H1 (cell line): ENCODE results near the gene SPINK5. TPM values are rescaled to one million over a fixed set of nuclear protein-coding genes. Genes with fewer than 3 reads are reported as not detected.

ENCODE experiments used
- CTCF ChIA-PET: fragments of 300-600 bp; sonication (Branson Sonifier 250); formaldehyde crosslinking; loops from one replicate; lab custom pipeline; 2021; ENCODE audit not compliant: partially characterized antibody; lab: Charles Lee
- POLR2A ChIA-PET: fragments of 300-600 bp; sonication (Branson Sonifier 250); formaldehyde crosslinking; loops from one replicate; lab custom pipeline; 2021; ENCODE audit warnings: inconsistent platforms; ENCODE audit not compliant: partially characterized antibody; lab: Charles Lee
- DNase-seq, 2 experiments: peaks; one replicate each; pipeline versions ENCODE4 v3.0.0 to v3.0.0-alpha.2; 2010 to 2022; ENCODE audit warnings: low spot score in 2 of 2, low read depth in 1 of 2, mixed read lengths in 1 of 2
- FAIRE-seq: peaks from 2 replicates; lab custom pipeline; 2011; peaks lifted over from hg19 to GRCh38; lab: Jason Lieb, UNC
- H2AFZ ChIP-seq: 2 replicates; pipeline ENCODE4 v1.8.1; 2012; ENCODE audit warnings: low read length, inconsistent platforms
- H2AK5ac ChIP-seq: 2 replicates; pipeline ENCODE4 v1.6.1; 2013; ENCODE audit warnings: low read depth, low read length
- H2BK120ac ChIP-seq: replicated peaks from 2 replicates; pipeline ENCODE3; 2013; ENCODE audit warnings: low read depth, low read length, inconsistent platforms
- H2BK12ac ChIP-seq: 2 replicates; pipeline ENCODE4 v1.6.1; 2013; ENCODE audit warnings: low read depth, low read length
- H2BK15ac ChIP-seq: 2 replicates; pipeline ENCODE4 v1.6.1; 2013; ENCODE audit warnings: low read length
- H2BK20ac ChIP-seq: 2 replicates; pipeline ENCODE4 v1.6.1; 2013; ENCODE audit warnings: low read length
- H2BK5ac ChIP-seq: 2 replicates; pipeline ENCODE4 v1.6.1; 2013; ENCODE audit warnings: low read depth, low read length
- H3K14ac ChIP-seq: 2 replicates; pipeline ENCODE4 v1.6.1; 2013; ENCODE audit warnings: inconsistent platforms; ENCODE audit not compliant: insufficient read length
- H3K18ac ChIP-seq: 2 replicates; pipeline ENCODE4 v1.6.1; 2013; ENCODE audit warnings: low read length; ENCODE audit errors: extremely low read depth
- H3K23ac ChIP-seq: 2 replicates; pipeline ENCODE4 v1.6.1; 2013; ENCODE audit warnings: inconsistent platforms; ENCODE audit not compliant: insufficient read length
- H3K23me2 ChIP-seq: 2 replicates; pipeline ENCODE4 v1.6.1; 2013; ENCODE audit warnings: low read depth, low read length
- H3K27ac ChIP-seq: 2 replicates; pipeline ENCODE4 v1.6.1; 2011; ENCODE audit warnings: low read depth, low read length, inconsistent platforms
- H3K27me3 ChIP-seq, 4 experiments: replicated peaks in 1 of 4; 1 replicate in 1 of 4; 2 replicates in 3 of 4; pipeline versions ENCODE4 v1.6.1 to v1.8.1; 2011 to 2013; ENCODE audit warnings: low read length in 3 of 4, mild to moderate bottlenecking in 3 of 4, inconsistent platforms in 2 of 4, mixed read lengths in 2 of 4, moderate library complexity in 1 of 4; ENCODE audit not compliant: control insufficient read depth in 3 of 4, insufficient read depth in 3 of 4; ENCODE audit errors: extremely low read depth in 1 of 4
- H3K36me3 ChIP-seq, 4 experiments: 2 replicates each; pipeline versions ENCODE4 v1.6.1 to v1.8.1; 2011 to 2013; ENCODE audit warnings: mild to moderate bottlenecking in 4 of 4, low read length in 3 of 4, moderate library complexity in 2 of 4, control low read depth in 1 of 4, inconsistent platforms in 1 of 4; ENCODE audit not compliant: insufficient read depth in 4 of 4, control insufficient read depth in 2 of 4
- H3K4ac ChIP-seq: replicated peaks from 2 replicates; pipeline ENCODE3; 2013; ENCODE audit warnings: low read length, low read depth, mixed read lengths, inconsistent platforms; ENCODE audit not compliant: insufficient read length
- H3K4me1 ChIP-seq, 4 experiments: replicated peaks in 1 of 4; 1 replicate in 1 of 4; 2 replicates in 3 of 4; pipeline versions ENCODE4 v1.6.1 to v1.8.1; 2011 to 2013; ENCODE audit warnings: low read length in 3 of 4, inconsistent platforms in 2 of 4, mixed read lengths in 1 of 4; ENCODE audit not compliant: insufficient read depth in 4 of 4, control insufficient read depth in 3 of 4
- H3K4me2 ChIP-seq, 2 experiments: 2 replicates each; pipeline versions ENCODE4 v1.6.1 to v1.8.1; 2011 to 2013; ENCODE audit warnings: low read depth in 2 of 2, low read length in 2 of 2, control low read depth in 1 of 2, inconsistent platforms in 1 of 2, mild to moderate bottlenecking in 1 of 2; ENCODE audit not compliant: insufficient read depth in 1 of 2
- H3K4me3 ChIP-seq, 4 experiments: fragments of 200-600, 300-600 bp in 1 of 4; sonication (generic), shearing (Covaris generic), sonication (Bioruptor Twin) in 1 of 4; 2 replicates each; pipeline versions ENCODE4 v1.5.1 to v1.8.1; 2011 to 2016; ENCODE audit warnings: low read length in 4 of 4, low read depth in 3 of 4, control low read depth in 2 of 4, inconsistent platforms in 2 of 4, mild to moderate bottlenecking in 2 of 4, mixed read lengths in 1 of 4, moderate library complexity in 1 of 4; ENCODE audit not compliant: insufficient read depth in 2 of 4; ENCODE audit errors: extremely low read depth in 1 of 4
- H3K56ac ChIP-seq: replicated peaks from 2 replicates; pipeline ENCODE3; 2013; ENCODE audit warnings: low read depth, mild to moderate bottlenecking, mixed read lengths, low read length, inconsistent platforms; ENCODE audit not compliant: insufficient read length
- H3K79me1 ChIP-seq: 2 replicates; pipeline ENCODE4 v1.6.1; 2013; ENCODE audit warnings: low read depth, low read length, control low read depth
- H3K79me2 ChIP-seq, 2 experiments: 2 replicates each; pipeline versions ENCODE4 v1.6.1 to v1.8.1; 2012 to 2013; ENCODE audit warnings: low read length in 2 of 2, mild to moderate bottlenecking in 2 of 2, inconsistent platforms in 1 of 2; ENCODE audit not compliant: insufficient read depth in 2 of 2, control insufficient read depth in 1 of 2
- H3K9ac ChIP-seq, 4 experiments: replicated peaks in 1 of 4; 1 replicate in 1 of 4; 2 replicates in 3 of 4; pipeline versions ENCODE4 v1.6.1 to v1.8.1; 2011 to 2013; ENCODE audit warnings: low read depth in 3 of 4, low read length in 3 of 4, control low read depth in 2 of 4, mild to moderate bottlenecking in 2 of 4, moderate library complexity in 2 of 4, inconsistent platforms in 1 of 4; ENCODE audit errors: extremely low read depth in 1 of 4
- H3K9me3 ChIP-seq, 2 experiments: 2 replicates each; pipeline versions ENCODE4 v1.6.1 to v1.8.1; 2012 to 2013; ENCODE audit warnings: mild to moderate bottlenecking in 2 of 2, moderate library complexity in 2 of 2, control low read depth in 1 of 2, inconsistent platforms in 1 of 2, low read depth in 1 of 2, low read length in 1 of 2, mixed read lengths in 1 of 2; ENCODE audit not compliant: insufficient read depth in 2 of 2
- H4K20me1 ChIP-seq, 2 experiments: replicated peaks in 1 of 2; 2 replicates each; pipeline versions ENCODE3 to v1.8.1; 2011 to 2013; ENCODE audit warnings: inconsistent platforms in 2 of 2, low read length in 2 of 2, mild to moderate bottlenecking in 1 of 2; ENCODE audit not compliant: insufficient read depth in 2 of 2, control insufficient read depth in 1 of 2
- H4K5ac ChIP-seq: 2 replicates; pipeline ENCODE4 v1.6.1; 2013; ENCODE audit warnings: low read length, low read depth, mixed read lengths, inconsistent platforms; ENCODE audit not compliant: insufficient read length
- H4K8ac ChIP-seq: 2 replicates; pipeline ENCODE4 v1.8.0; 2013; ENCODE audit warnings: mild to moderate bottlenecking, moderate library complexity, low read length, inconsistent platforms; ENCODE audit not compliant: insufficient read depth; ENCODE audit errors: extremely low read depth
- H4K91ac ChIP-seq: replicated peaks from 2 replicates; pipeline ENCODE3; 2013; ENCODE audit warnings: low read length, mixed read lengths, inconsistent platforms; ENCODE audit not compliant: insufficient read length
- NRF1 ChIP-seq: IDR thresholded peaks from 2 replicates; pipeline ENCODE4 v1.6.1; 2011; ENCODE audit warnings: mild to moderate bottlenecking, low read depth, low read length, improper control_type of control experiment
- POLR2AphosphoS5 ChIP-seq: IDR thresholded peaks from 2 replicates; pipeline ENCODE4 v1.6.1; 2011; ENCODE audit warnings: low read depth, low read length
- RXRA ChIP-seq: IDR thresholded peaks from 2 replicates; pipeline ENCODE4 v1.6.1; 2011; ENCODE audit warnings: low read depth, mild to moderate bottlenecking, low read length, moderate library complexity; ENCODE audit not compliant: insufficient read depth
- SRF ChIP-seq: IDR thresholded peaks from 2 replicates; pipeline ENCODE4 v1.6.1; 2011; ENCODE audit warnings: mild to moderate bottlenecking, low read depth, low read length, moderate library complexity
- WGBS, 2 experiments: shearing (Covaris generic) in 1 of 2; methylation state at CpG; one replicate each; pipeline versions ENCODE4 v1.1.6 to v1.1.7; 2013 to 2015; ENCODE audit warnings: low lambda C conversion rate in 2 of 2, mixed read lengths in 2 of 2, inconsistent platforms in 1 of 2, low coverage in 1 of 2, missing lambda C conversion rate in 1 of 2; ENCODE audit not compliant: insufficient replicate concordance in 2 of 2, insufficient coverage in 1 of 2, insufficient read length in 1 of 2; ENCODE audit errors: extremely low coverage in 1 of 2, missing lambda C conversion rate in 1 of 2; 5-methylcytosine and 5-hydroxymethylcytosine counted together
- polyA plus RNA-seq, 7 experiments: library from polyadenylated mRNA; depleted of rRNA in 3 of 7; stranded (reverse) in 5 of 7; unstranded in 2 of 7; fragments of >200 nt in 5 of 7; fragments of 200-250 nt in 2 of 7; gene quantifications; 1 replicate in 5 of 7; 2 replicates in 1 of 7; 4 replicates in 1 of 7; pipeline versions ENCODE4 v1.2.1 to v1.2.3, GENCODE V29; 2011 to 2013; ENCODE audit warnings: missing spikeins in 2 of 7, mixed read lengths in 2 of 7
- total RNA-seq: library from RNA; stranded (reverse); fragmentation: NEBNext Ultra II Directional; extraction: Animal tissue kit (Norgen Biotek cat#: 25700); gene quantifications from 2 replicates; pipeline ENCODE4 v1.2.1, GENCODE V29; 2021

SPINK5 gene
- total and polyA plus RNA-seq, 2 of the 8 experiments (the other 6 are each of a cell fraction or from before 2014, with no cell fraction given) = 1.4 to 2.2 TPM

GRCh38 chr5:148029131-148029530, 34.6 kb upstream of the SPINK5 start:
- no peaks in the 10 kb centered on the region for H3K9me3 ChIP-seq
- ChIA-PET POLR2A (interaction anchor here (0.7 kb wide), 1 partner anchor 875 kb away, joined by 3 read pairs; no protein-coding TSS in a partner anchor), CTCF (no interaction called here)
- H3K14ac ChIP-seq = no peak overlapping the region
- no peak overlapping the region for H3K9ac ChIP-seq
- no peak for FAIRE-seq
- H3K4me2 ChIP-seq = no peak overlapping the region
- no peak overlapping the region for H3K18ac ChIP-seq
- H4K20me1 ChIP-seq = no peaks in the 10 kb centered on the region
- H3K36me3 ChIP-seq = no peaks in the 10 kb centered on the region
- H4K91ac ChIP-seq = no peak overlapping the region
- no peak overlapping the region for H3K56ac ChIP-seq
- H3K79me1 ChIP-seq = no peaks in the 10 kb centered on the region
- H2AK5ac ChIP-seq = no peak overlapping the region
- H3K27me3 ChIP-seq = no peaks in the 10 kb centered on the region
- H4K8ac ChIP-seq = no peak overlapping the region
- H2BK12ac ChIP-seq = no peak overlapping the region
- 84% methylated on average over 4 of the region's 4 CpGs; no CpG with 5 or more reads in 1 of the 2 experiments for WGBS, 2 experiments
- no peak overlapping the region for H2BK120ac ChIP-seq
- H3K4ac ChIP-seq = no peak overlapping the region
- H3K27ac ChIP-seq = no peak overlapping the region
- no peak overlapping the region for H3K23ac ChIP-seq
- no peak overlapping the region for H4K5ac ChIP-seq
- no peak overlapping the region for H2BK20ac ChIP-seq
- no peak for TF ChIP-seq SRF
- no peak for TF ChIP-seq POLR2AphosphoS5
- no peak for TF ChIP-seq NRF1
- TF ChIP-seq RXRA = no peak
- H2BK5ac ChIP-seq = no peak overlapping the region
- no peak for DNase-seq
- no peak overlapping the region for H2AFZ ChIP-seq
- no peaks in the 10 kb centered on the region for H3K4me1 ChIP-seq
- H3K4me3 ChIP-seq = no peak overlapping the region
- H3K23me2 ChIP-seq = peaks cover 4% of the 10 kb centered on the region; the same call in 1 of the 2 replicates
- no peaks in the 10 kb centered on the region for H3K79me2 ChIP-seq
- no peak overlapping the region for H2BK15ac ChIP-seq
